ACHN (cell line): ENCODE measurements around the gene SNAP91.
"Not testable (repeated sequence)": the region's sequence is repeated elsewhere in the genome, so short reads cannot be mapped to it uniquely, and the experiment has no call there.

Experiments
- DNase-seq: peaks from one replicate; pipeline ENCODE4 v3.0.0-alpha.2; 2015
- in situ Hi-C: cut with HindIII; loops from 2 replicates; pipeline ENCODE4 v1.10.0; 2017; ENCODE audit warnings: low sequenced_read_pairs, low pct_ligation_motif_present, low pct_unique_long_range_greater_than_20kb

The SNAP91 gene

GRCh38 chr6:83636800-83637199 is 72.1 kb downstream of the SNAP91 start:
- no peak for DNase-seq
- in situ Hi-C loops: no loop called here

- in situ Hi-C loops: no loop called here
- DNase-seq: no peak
These were observed 75.3 kb downstream of the SNAP91 start for GRCh38 chr6:83633609-83634008.

DNA sequence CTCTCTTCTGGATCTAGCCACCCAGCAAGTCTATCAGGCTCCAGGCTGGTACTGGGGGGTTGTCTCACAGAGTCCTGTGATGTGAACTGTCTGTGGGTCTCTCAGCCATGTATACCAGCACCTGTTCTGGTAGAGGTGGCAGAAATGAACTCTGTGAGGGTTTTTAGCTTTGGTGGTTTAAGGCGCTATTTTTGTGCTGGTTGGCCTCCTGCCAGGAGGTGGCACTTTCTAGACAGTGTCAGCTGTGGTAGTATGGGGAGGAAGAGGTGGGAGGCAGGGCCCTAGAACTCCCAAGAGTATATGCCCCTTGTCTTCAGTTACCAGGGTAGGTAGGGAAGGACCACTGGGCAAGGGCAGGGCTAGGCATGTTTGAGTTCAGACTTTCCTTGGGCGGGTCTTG is 75.8 kb downstream of the SNAP91 start:
- in situ Hi-C loops: no loop called here
- no peak for DNase-seq

DNA sequence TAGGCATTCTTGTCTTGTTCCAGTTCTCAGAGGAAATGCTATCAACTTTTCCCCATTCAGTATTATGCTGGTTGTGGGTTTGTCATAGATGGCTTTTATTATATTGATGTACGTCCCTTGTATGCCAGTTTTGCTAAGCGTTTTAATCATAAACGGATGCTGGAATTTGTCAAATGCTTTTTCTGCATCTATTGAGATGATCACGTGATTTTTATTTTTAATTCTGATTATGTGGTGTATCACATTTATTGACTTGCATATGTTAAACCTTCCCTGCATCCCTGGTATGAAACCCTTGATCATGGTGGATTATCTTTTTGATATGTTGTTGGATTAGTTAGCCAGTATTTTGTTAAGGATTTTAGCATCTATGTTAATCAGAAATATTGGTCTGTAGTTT is 79.0 kb downstream of the SNAP91 start:
- DNase-seq: not testable (repeated sequence)

GRCh38 chr6:83615025-83615999 is 93.6 kb downstream of the SNAP91 start:
- in situ Hi-C loops: no loop called here
- peak; percentile 38 for DNase-seq

More for the DNA sequence above, 79.0 kb downstream of the SNAP91 start:
- in situ Hi-C loops: not testable (repeated sequence)

- in situ Hi-C loops: no loop called here
- no peak for DNase-seq
These were observed 95.5 kb downstream of the SNAP91 start for GRCh38 chr6:83613378-83613777.

DNA sequence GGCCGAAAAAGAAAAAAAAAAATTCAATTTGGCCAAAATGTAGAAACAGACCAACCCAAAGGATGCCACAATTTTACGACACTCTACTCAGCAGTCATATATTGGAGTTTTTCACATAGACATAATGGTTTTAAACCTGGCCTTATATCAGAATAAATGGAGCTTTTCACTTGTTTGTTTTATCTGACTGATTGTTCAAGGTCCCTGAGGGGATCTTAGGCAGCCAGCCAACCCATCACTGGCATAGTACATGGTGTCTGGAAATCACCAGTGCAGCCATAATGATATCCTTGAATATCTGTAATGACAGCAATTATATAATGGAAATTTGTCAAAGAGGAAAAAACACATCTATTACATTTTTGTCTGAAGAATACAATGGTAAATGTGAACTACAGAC is 99.7 kb downstream of the SNAP91 start:
- in situ Hi-C loops: no loop called here
- DNase-seq: no peak

DNA sequence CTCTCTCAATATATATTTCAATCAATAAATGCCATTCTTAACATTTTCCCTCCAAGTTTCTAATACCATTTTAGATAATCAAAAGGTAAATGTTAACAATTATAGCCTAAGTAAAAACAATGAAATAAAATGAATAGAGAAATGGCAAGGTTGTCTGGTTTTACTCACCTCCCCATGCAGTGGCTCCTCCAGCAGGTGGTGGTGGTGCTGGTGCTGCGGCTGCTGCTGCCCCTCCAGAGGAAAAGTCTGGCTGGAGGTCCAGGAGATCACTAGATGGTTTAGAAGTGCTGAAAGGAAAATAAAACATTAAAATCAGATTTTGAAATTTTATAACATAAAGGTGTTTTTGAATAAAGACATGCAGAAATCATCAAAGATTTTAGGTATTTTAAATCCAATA is 103.4 kb downstream of the SNAP91 start:
- no peak for DNase-seq
- in situ Hi-C loops: no loop called here

DNA sequence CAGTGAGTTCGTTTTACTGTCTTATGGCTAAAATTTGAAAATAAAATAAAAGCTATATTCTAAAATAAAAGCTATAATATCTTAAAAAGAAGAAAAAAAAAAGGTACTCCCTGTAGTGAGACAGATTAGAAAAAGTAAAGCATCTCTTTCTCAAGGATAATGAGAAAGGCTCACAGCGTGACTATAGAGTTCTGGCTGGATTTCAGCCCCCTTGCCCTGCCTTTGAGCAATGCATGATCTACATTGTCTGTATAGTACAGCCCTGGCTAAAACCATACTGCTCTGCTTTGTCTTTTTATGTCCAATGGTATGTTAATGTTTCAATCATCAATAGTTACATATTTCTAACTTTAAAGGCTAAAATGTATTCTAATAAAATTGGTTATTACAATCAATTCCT is 105.3 kb downstream of the SNAP91 start:
- in situ Hi-C loops: no loop called here
- DNase-seq: no peak

DNA sequence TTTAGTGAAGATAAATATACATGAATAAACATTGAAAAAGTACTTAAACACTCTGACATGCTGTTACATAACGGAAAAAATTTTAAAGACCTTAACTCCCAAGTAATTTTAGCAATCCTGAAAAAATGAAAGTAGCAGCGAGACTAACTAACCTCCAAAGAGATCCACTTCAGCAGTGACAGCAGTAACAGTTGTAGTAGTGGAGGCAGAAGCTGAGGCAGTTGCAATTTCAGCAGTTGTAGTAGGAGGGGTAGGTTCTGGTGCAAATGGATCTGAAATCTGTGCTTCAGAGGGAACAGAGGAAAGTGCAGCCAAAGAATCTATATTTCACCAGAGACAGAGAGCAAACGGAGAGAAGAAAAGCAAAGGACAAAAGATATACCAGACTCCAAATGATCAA is 107.8 kb downstream of the SNAP91 start:
- no peak for DNase-seq
- in situ Hi-C loops: no loop called here

DNA sequence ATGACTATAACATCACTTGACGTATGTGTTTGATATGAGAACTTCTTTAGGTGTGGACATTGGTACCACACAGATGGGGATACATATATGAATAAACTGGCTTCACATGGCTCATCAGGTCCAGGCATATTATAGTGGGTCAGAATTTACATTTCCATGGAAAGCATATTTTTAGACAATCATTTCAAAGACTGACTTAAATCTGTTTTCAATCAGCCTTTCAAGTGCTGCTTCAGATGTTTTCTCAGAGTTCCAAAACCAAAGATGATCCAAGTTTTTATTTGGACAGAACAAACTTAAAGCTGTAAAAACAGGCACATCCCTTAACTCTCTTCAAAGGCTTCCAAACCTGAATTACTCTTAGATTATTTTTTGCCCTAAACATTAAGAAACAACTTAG is 108.4 kb downstream of the SNAP91 start:
- no peak for DNase-seq
- in situ Hi-C loops: no loop called here

DNA sequence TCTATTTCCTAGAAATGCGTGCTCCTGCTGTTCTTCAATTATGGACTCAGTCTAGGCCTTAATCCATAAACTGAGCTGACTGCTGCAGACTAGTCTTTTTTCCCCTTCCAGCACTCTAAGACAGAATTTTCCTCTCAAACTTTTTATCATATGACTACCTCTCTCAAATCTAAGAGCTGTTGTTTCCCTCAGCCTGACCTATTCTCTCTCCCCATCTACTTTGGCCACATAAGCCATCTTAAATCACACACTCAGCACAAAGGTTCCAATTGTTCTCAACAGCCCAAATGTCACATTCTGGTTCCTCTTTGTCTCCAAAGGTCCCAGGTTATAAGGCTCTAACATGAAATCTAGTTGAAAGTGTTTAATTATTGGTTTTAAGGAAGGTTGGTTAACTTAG is 111.4 kb downstream of the SNAP91 start:
- no peak for DNase-seq
- in situ Hi-C loops: no loop called here

- in situ Hi-C loops: no loop called here
- DNase-seq: no peak
These were observed 111.8 kb downstream of the SNAP91 start for GRCh38 chr6:83597051-83597450.

GRCh38 chr6:83594941-83595340 is 114.0 kb downstream of the SNAP91 start:
- in situ Hi-C loops: no loop called here
- DNase-seq: no peak

GRCh38 chr6:83593395-83593785 is 115.5 kb downstream of the SNAP91 start:
- DNase-seq: no peak
- in situ Hi-C loops: no loop called here

DNA sequence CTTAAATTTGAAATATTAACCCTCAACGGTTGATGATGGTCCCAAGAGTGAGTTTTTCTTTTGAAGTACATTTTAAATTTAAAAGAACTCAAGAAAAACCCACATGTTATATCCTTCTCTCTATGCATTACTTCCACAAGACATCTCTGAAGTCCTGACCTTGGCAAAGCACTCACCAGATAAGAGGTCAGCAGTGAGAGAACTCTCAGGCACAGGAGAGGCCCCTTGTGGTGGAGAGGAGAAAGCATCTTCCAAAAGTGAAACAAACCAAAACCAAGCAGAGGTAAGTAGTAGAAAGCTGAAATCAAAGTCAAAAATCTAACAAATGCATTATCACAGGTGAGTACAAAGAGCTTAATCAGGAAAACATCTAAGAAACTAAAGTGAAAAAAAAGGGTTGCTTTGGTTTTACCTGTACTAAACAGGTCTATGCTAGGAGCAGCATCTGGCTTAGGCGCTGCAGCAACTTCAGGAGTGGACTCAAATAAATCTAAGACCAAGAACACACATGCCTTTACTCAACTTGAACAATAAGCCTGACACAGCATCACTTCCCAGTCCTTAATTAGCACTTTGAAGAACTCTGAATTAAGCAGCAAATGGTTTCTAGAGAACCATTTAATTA is 116.0 kb downstream of the SNAP91 start:
- DNase-seq: peak; percentile 32
- in situ Hi-C loops: no loop called here

DNA sequence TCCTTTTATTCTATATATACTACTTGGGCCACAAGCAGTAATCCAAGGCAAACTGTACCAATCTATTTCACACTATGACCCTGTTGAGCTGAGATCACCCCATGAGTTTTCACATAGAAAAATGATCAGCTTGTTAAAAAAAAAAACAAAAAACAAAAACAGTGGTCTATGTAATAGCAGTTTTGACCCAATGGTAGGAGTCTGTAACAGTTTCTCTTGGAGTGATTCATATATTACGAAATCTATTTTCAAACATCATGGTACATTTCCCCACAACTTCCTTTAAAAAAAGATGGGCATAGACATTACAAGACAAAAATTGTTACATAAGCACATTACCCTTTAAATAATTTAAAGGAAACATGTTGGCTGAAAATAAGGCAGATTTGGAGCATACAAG is 118.5 kb downstream of the SNAP91 start:
- DNase-seq: no peak
- in situ Hi-C loops: no loop called here

GRCh38 chr6:83589076-83589475 is 119.8 kb downstream of the SNAP91 start:
- no peak for DNase-seq
- in situ Hi-C loops: no loop called here

- in situ Hi-C loops: no loop called here
- DNase-seq: no peak
These were observed 130.8 kb downstream of the SNAP91 start for GRCh38 chr6:83578057-83578456.

DNA sequence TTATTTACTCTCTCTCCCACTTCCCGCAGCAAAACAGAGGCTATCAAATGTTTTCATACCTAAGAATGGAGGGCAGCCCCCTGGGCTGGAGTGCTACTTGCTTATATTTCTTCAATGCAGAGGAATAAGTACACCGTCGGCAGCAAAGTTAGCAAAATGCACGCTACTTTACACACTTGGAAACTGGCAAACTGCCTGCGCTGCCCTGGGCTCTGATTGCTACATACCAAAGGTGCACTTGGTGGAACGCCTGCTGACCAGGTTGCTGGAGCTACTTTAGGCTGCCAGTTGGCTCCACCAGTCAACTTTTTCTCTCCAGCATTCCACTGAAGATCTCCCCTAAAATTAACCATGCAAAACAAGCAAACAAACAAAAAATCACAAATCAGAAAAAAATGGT is 134.1 kb downstream of the SNAP91 start:
- in situ Hi-C loops: no loop called here
- no peak for DNase-seq
